ENCODE results near the gene PARG.

- TF ChIP-seq, protein P1, sequence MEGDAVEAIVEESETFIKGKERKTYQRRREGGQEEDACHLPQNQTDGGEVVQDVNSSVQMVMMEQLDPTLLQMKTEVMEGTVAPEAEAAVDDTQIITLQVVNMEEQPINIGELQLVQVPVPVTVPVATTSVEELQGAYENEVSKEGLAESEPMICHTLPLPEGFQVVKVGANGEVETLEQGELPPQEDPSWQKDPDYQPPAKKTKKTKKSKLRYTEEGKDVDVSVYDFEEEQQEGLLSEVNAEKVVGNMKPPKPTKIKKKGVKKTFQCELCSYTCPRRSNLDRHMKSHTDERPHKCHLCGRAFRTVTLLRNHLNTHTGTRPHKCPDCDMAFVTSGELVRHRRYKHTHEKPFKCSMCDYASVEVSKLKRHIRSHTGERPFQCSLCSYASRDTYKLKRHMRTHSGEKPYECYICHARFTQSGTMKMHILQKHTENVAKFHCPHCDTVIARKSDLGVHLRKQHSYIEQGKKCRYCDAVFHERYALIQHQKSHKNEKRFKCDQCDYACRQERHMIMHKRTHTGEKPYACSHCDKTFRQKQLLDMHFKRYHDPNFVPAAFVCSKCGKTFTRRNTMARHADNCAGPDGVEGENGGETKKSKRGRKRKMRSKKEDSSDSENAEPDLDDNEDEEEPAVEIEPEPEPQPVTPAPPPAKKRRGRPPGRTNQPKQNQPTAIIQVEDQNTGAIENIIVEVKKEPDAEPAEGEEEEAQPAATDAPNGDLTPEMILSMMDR (IDR thresholded peaks at IDR 0.05; ENCODE audit: low read length): no peak
- TF ChIP-seq EZH2 (optimal IDR thresholded peaks at IDR 0.05; ENCODE audit: low read depth, low read length): no peak
Observed at GRCh38 chr10:49833168-49833567, 108.7 kb downstream of the PARG start.

Data from MM.1S (cell line).